HG02759 (cell line): ENCODE measurements around the gene PHLDB2.

Experiments used
- ATAC-seq: cut with Tn5 transposase; IDR thresholded peaks from one replicate; pipeline ENCODE4 v1.9.1; 2021; ENCODE audit warnings: mild to moderate bottlenecking, moderate library complexity; ENCODE audit not compliant: unreplicated experiment

PHLDB2 gene

GRCh38 chr3:112013058-112013783 lies 154.2 kb downstream of the PHLDB2 start:
- peak; percentile 84 for ATAC-seq

GRCh38 chr3:112013784-112014143 lies 154.7 kb downstream of the PHLDB2 start:
- ATAC-seq = peak; percentile 22

- no peak for ATAC-seq
Measured at GRCh38 chr3:112017091-112017490, 158.0 kb downstream of the PHLDB2 start.

- ATAC-seq = no peak
Measured at GRCh38 chr3:112018712-112019111, 159.6 kb downstream of the PHLDB2 start.

GRCh38 chr3:112019716-112020115 lies 160.7 kb downstream of the PHLDB2 start:
- ATAC-seq = no peak

- no peak for ATAC-seq
Measured at GRCh38 chr3:112020674-112021085, 161.6 kb downstream of the PHLDB2 start.
